Brain microvascular endothelial cell (primary cell): Measurements from ENCODE around the gene NLN.
"Not testable (repeated sequence)": the region's sequence is repeated elsewhere in the genome, so short reads cannot be mapped to it uniquely, and the experiment has no call there.

Experiments
- DNase-seq: peaks from one replicate; pipeline ENCODE4 v3.0.0-alpha.2; 2020
- H3K27ac ChIP-seq: fragments of 250-450 bp; sonication (Bioruptor Pico); 2 replicates; pipeline ENCODE4 v1.5.1; 2020; ENCODE audit warnings: mild to moderate bottlenecking, moderate library complexity
- H3K27me3 ChIP-seq: fragments of 250-450 bp; sonication (Bioruptor Pico); replicated peaks from 2 replicates; pipeline ENCODE4 v1.5.1; 2020; ENCODE audit warnings: mild to moderate bottlenecking
- H3K36me3 ChIP-seq: fragments of 250-450 bp; sonication (Bioruptor Pico); replicated peaks from 2 replicates; pipeline ENCODE4 v1.5.1; 2020; ENCODE audit warnings: mild to moderate bottlenecking
- H3K4me3 ChIP-seq: 2 replicates; pipeline ENCODE4 v1.5.1; 2011; ENCODE audit warnings: low read depth, mild to moderate bottlenecking, control low read depth, low read length, moderate library complexity
- CTCF ChIP-seq: IDR thresholded peaks from 2 replicates; pipeline ENCODE4 v1.5.1; 2011; ENCODE audit warnings: low read depth, mild to moderate bottlenecking, moderate library complexity, low read length, control low read depth, inconsistent platforms; ENCODE audit errors: missing control alignments
- in situ Hi-C: cut with HindIII; loops from 2 replicates; pipeline ENCODE4 v1.10.0; 2017; ENCODE audit warnings: low sequenced_read_pairs, low pct_ligation_motif_present

The NLN gene

GRCh38 chr5:65833780-65834179, 111.8 kb downstream of the NLN start:
- no peak for TF ChIP-seq CTCF
- Histone ChIP-seq H3K27ac (no peak overlapping the region), H3K4me3 (no peak overlapping the region), H3K27me3 (no peaks in the 10 kb centered on the region), H3K36me3 (no peaks in the 10 kb centered on the region)
- in situ Hi-C loops: no loop called here
- DNase-seq: no peak

GRCh38 chr5:65834306-65834705, 112.3 kb downstream of the NLN start:
- no peak for DNase-seq
- in situ Hi-C loops: no loop called here
- no peak overlapping the region for H3K27ac ChIP-seq
- no peak overlapping the region for H3K4me3 ChIP-seq
- no peaks in the 10 kb centered on the region for H3K36me3 ChIP-seq
- H3K27me3 ChIP-seq: no peaks in the 10 kb centered on the region
- no peak for TF ChIP-seq CTCF

GRCh38 chr5:65835191-65835590, 113.2 kb downstream of the NLN start:
- no peak overlapping the region for H3K27ac ChIP-seq
- no peak for TF ChIP-seq CTCF
- in situ Hi-C loops: no loop called here
- H3K4me3 ChIP-seq: no peak overlapping the region
- DNase-seq: no peak
- no peaks in the 10 kb centered on the region for H3K36me3 ChIP-seq
- no peaks in the 10 kb centered on the region for H3K27me3 ChIP-seq

- TF ChIP-seq CTCF: no peak
- no peaks in the 10 kb centered on the region for H3K36me3 ChIP-seq
- peak; percentile 35 for DNase-seq
- H3K27ac ChIP-seq: no peak overlapping the region
- no peak overlapping the region for H3K4me3 ChIP-seq
- no peaks in the 10 kb centered on the region for H3K27me3 ChIP-seq
- in situ Hi-C loops: no loop called here
These were observed 115.1 kb downstream of the NLN start for GRCh38 chr5:65837139-65837538.

- H3K27ac ChIP-seq, H3K4me3 ChIP-seq, DNase-seq, H3K36me3 ChIP-seq, H3K27me3 ChIP-seq, in situ Hi-C loops: not testable (repeated sequence)
These were observed 117.2 kb downstream of the NLN start for GRCh38 chr5:65839170-65839569.

- Histone ChIP-seq H3K36me3 (no peaks in the 10 kb centered on the region), H3K27ac (no peak overlapping the region), H3K4me3 (no peak overlapping the region), H3K27me3 (no peaks in the 10 kb centered on the region)
- in situ Hi-C loops: no loop called here
- TF ChIP-seq CTCF: no peak
- no peak for DNase-seq
These were observed 118.1 kb downstream of the NLN start for GRCh38 chr5:65840071-65840470.

GRCh38 chr5:65844763-65845162, 122.8 kb downstream of the NLN start:
- DNase-seq, in situ Hi-C loops, H3K4me3 ChIP-seq, H3K36me3 ChIP-seq, H3K27me3 ChIP-seq, H3K27ac ChIP-seq: not testable (repeated sequence)
